ENCODE data around the gene GLT8D1.

DNA sequence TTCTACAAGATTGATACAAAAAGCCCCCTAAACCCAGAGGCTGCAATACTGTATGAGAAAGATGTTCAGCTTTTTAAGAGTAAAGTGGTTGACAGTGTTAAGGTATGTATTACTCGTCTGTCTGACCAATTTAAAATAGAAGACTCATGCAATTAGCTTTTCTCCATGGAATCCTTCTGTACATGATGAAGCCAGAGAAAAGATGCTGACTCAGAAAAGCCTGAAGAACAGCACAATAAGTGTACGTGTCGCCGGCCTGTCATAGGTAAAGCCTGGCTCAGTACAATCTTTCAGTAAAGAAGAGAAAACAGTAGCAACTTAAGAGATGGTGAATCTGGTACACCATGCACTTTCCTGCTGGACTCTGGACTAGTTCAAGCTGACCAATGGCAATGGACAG is 48.8 kb upstream of the GLT8D1 start:
- TF ChIP-seq CTCF (conservative IDR thresholded peaks at IDR 0.05; ENCODE audit: low read length) (no peak), EZH2phosphoT487 (IDR thresholded peaks at IDR 0.05; ENCODE audit: borderline replicate concordance, low read depth, low read length) (no peak)
